HEK293 (cell line): ENCODE data around the gene GAL3ST1.

ENCODE experiments used
- CTCF ChIA-PET: fragments of 350-600 bp; formaldehyde crosslinking; extraction: SDS; loops from one replicate; lab custom pipeline; 2021; ENCODE audit warnings: antibody characterized with exemption; lab: Yijun Ruan, JAX
- POLR2A ChIA-PET: fragments of 300-600 bp; formaldehyde crosslinking; extraction: SDS; loops from one replicate; lab custom pipeline; 2020; ENCODE audit warnings: antibody characterized with exemption, inconsistent platforms; lab: Yijun Ruan, JAX
- H3K27ac ChIP-seq: fragments of 200-500 bp; sonication (Bioruptor generic); 2 replicates; pipeline ENCODE4 v1.5.1; 2014; ENCODE audit warnings: low read depth, low read length, control low read depth, inconsistent platforms; ENCODE audit errors: extremely low read depth
- H3K36me3 ChIP-seq, 2 experiments: fragments of 200-500 bp in 1 of 2; sonication (Bioruptor generic) in 1 of 2; 1 replicate in 1 of 2; 2 replicates in 1 of 2; pipeline ENCODE4 v1.5.1; 2014 to 2017; ENCODE audit warnings: inconsistent platforms in 2 of 2, low read length in 2 of 2; ENCODE audit not compliant: control insufficient read depth in 2 of 2, insufficient read depth in 1 of 2
- H3K4me1 ChIP-seq: fragments of 200-500 bp; sonication (Bioruptor generic); 2 replicates; pipeline ENCODE4 v1.5.1; 2014; ENCODE audit warnings: mild to moderate bottlenecking, low read length, inconsistent platforms; ENCODE audit not compliant: control insufficient read depth, insufficient read depth
- H3K4me3 ChIP-seq: 2 replicates; pipeline ENCODE4 v1.5.1; 2011; ENCODE audit warnings: low read depth, mild to moderate bottlenecking, control low read depth, low read length, moderate library complexity
- H3K9me3 ChIP-seq: fragments of 200-500 bp; sonication (Bioruptor generic); 2 replicates; pipeline ENCODE4 v1.5.1; 2014; ENCODE audit warnings: low read depth, low read length, inconsistent platforms; ENCODE audit not compliant: control insufficient read depth, insufficient read depth
- GFI1B ChIP-seq: fragments of 450-650 bp; formaldehyde crosslinking; IDR thresholded peaks from 2 replicates; pipeline ENCODE4 v1.5.1; 2016; ENCODE audit warnings: missing biosample characterization, missing genetic modification characterization
- KLF7 ChIP-seq: fragments of 450-650 bp; formaldehyde crosslinking; IDR thresholded peaks from 2 replicates; pipeline ENCODE4 v1.5.1; 2016; ENCODE audit warnings: missing biosample characterization, missing genetic modification characterization, borderline replicate concordance
- REPIN1 ChIP-seq: fragments of 450-650 bp; formaldehyde crosslinking; IDR thresholded peaks from 2 replicates; pipeline ENCODE4 v1.5.1; 2017; ENCODE audit warnings: missing biosample characterization, missing genetic modification characterization, low read depth
- ZBTB20 ChIP-seq: fragments of 450-650 bp; formaldehyde crosslinking; IDR thresholded peaks from 2 replicates; pipeline ENCODE4 v1.5.1; 2016; ENCODE audit warnings: missing biosample characterization, missing genetic modification characterization
- ZNF16 ChIP-seq: fragments of 450-650 bp; formaldehyde crosslinking; IDR thresholded peaks from 2 replicates; pipeline ENCODE4 v1.5.1; 2016; ENCODE audit warnings: low read depth, missing biosample characterization, missing genetic modification characterization
- ZNF221 ChIP-seq: fragments of 450-650 bp; formaldehyde crosslinking; IDR thresholded peaks from 2 replicates; pipeline ENCODE4 v1.5.1; 2017; ENCODE audit warnings: missing biosample characterization, missing genetic modification characterization, borderline replicate concordance
- ZNF311 ChIP-seq: fragments of 450-650 bp; formaldehyde crosslinking; IDR thresholded peaks from 2 replicates; pipeline ENCODE4 v1.5.1; 2017; ENCODE audit warnings: missing biosample characterization, missing genetic modification characterization, borderline replicate concordance
- ZNF324 ChIP-seq: fragments of 450-650 bp; formaldehyde crosslinking; IDR thresholded peaks from 2 replicates; pipeline ENCODE4 v1.5.1; 2016; ENCODE audit warnings: missing biosample characterization, missing genetic modification characterization
- ZNF341 ChIP-seq: fragments of 450-650 bp; formaldehyde crosslinking; IDR thresholded peaks from 2 replicates; pipeline ENCODE4; 2016; ENCODE audit warnings: low read depth, missing biosample characterization, missing genetic modification characterization
- ZNF560 ChIP-seq: fragments of 450-650 bp; formaldehyde crosslinking; IDR thresholded peaks from 2 replicates; pipeline ENCODE4 v1.5.1; 2017; ENCODE audit warnings: missing biosample characterization, missing genetic modification characterization, borderline replicate concordance
- ZNF561 ChIP-seq: fragments of 450-650 bp; IDR thresholded peaks from 2 replicates; pipeline ENCODE4 v1.5.1; 2018; ENCODE audit warnings: missing biosample characterization, missing genetic modification characterization, borderline replicate concordance
- ZNF571 ChIP-seq: fragments of 450-650 bp; formaldehyde crosslinking; IDR thresholded peaks from 2 replicates; pipeline ENCODE4 v1.5.0; 2017; ENCODE audit warnings: missing biosample characterization, missing genetic modification characterization
- ZNF76 ChIP-seq: fragments of 450-650 bp; formaldehyde crosslinking; IDR thresholded peaks from 2 replicates; pipeline ENCODE4; 2016; ENCODE audit warnings: low read depth, missing biosample characterization, missing genetic modification characterization, borderline replicate concordance
- ZNF785 ChIP-seq: fragments of 450-650 bp; formaldehyde crosslinking; IDR thresholded peaks from 2 replicates; pipeline ENCODE4 v1.5.1; 2016; ENCODE audit warnings: missing biosample characterization, missing genetic modification characterization
- ZSCAN23 ChIP-seq: fragments of 450-650 bp; formaldehyde crosslinking; IDR thresholded peaks from 2 replicates; pipeline ENCODE4 v1.5.1; 2016; ENCODE audit warnings: missing biosample characterization, missing genetic modification characterization
- TF ChIP-seq, protein P1 (sequence below): fragments of 450-650 bp; formaldehyde crosslinking; IDR thresholded peaks from 2 replicates; pipeline ENCODE4 v1.5.1; 2016; ENCODE audit warnings: missing biosample characterization, missing genetic modification characterization
- TF ChIP-seq, protein P2 (sequence below): fragments of 450-650 bp; formaldehyde crosslinking; IDR thresholded peaks from 2 replicates; pipeline ENCODE4 v1.5.1; 2016; ENCODE audit warnings: missing biosample characterization, missing genetic modification characterization, borderline replicate concordance
- TF ChIP-seq, protein P3 (sequence below): fragments of 450-650 bp; formaldehyde crosslinking; IDR thresholded peaks from 2 replicates; pipeline ENCODE4 v1.5.1; 2016; ENCODE audit warnings: missing biosample characterization, missing genetic modification characterization
- TF ChIP-seq, protein P4 (sequence below): fragments of 450-650 bp; formaldehyde crosslinking; IDR thresholded peaks from 2 replicates; pipeline ENCODE4 v1.5.1; 2016; ENCODE audit warnings: missing biosample characterization, missing genetic modification characterization
- TF ChIP-seq, protein P5 (sequence below): fragments of 450-650 bp; formaldehyde crosslinking; optimal IDR thresholded peaks from 2 replicates; pipeline ENCODE3; 2016; ENCODE audit warnings: missing biosample characterization, mild to moderate bottlenecking, missing genetic modification characterization
- TF ChIP-seq, protein P6 (sequence below): fragments of 450-650 bp; formaldehyde crosslinking; IDR thresholded peaks from 2 replicates; pipeline ENCODE4 v1.5.1; 2016; ENCODE audit warnings: missing biosample characterization, missing genetic modification characterization

The GAL3ST1 gene

DNA sequence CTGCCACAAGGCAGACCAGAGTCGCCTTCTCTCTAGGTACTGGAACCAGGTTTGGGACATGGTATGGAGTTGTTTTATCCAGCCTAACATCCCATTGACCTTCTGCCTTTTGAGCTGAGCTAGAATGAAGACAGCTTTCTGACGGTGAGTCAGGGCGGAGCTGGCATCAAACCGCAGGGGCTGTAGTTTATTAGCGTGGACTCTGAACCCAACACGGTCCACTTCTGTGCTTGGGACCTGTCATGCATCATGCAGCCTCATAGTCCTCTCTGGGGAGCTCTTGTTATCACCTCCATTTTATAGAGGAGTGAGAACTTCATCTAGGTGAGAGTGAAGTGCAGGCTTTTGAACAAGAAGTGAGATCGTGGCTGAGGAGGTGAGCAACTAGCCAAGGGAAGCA lies 8.3 kb downstream of the GAL3ST1 start:
- TF ChIP-seq ZBTB20 (tag by site-specific recombination): no peak
- no peak for TF ChIP-seq REPIN1 (tag by site-specific recombination)
- no peak for TF ChIP-seq ZSCAN23 (tag by site-specific recombination)
- TF ChIP-seq KLF7: no peak
- TF ChIP-seq GFI1B: no peak
- TF ChIP-seq, all 188 proteins: peak for 0
- POLR2A ChIA-PET: no interaction called here
- no peaks in the 10 kb centered on the region for H3K9me3 ChIP-seq
- H3K4me3 ChIP-seq: no peak overlapping the region
- CTCF ChIA-PET: interaction anchor here (0.6 to 1.0 kb wide), 3 partner anchors 40 to 247 kb away, joined by 3 to 5 read pairs (median 4); no protein-coding TSS in a partner anchor
- H3K4me1 ChIP-seq: no peaks in the 10 kb centered on the region
- no peaks in the 10 kb centered on the region for H3K36me3 ChIP-seq
- H3K27ac ChIP-seq: no peak overlapping the region

DNA sequence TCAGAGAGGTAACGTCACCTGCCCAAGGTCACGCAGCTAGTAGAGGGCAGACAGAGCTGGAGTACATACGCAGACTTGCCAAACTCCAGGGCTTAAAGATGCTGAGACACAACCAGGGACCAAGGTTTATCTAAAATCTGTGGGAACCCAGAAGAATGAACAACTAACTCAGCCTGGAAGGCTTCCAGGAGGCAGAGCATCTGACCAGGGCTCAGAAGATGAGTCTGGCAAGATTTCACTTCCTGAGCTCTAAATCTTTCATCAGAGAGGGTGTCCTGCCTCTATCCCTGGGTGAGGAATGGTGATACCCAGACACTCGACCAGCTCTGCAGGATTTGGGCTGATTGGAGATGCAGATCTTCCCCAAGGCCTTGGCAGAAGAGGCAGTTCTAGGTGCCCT lies 9.1 kb downstream of the GAL3ST1 start:
- no peaks in the 10 kb centered on the region for H3K9me3 ChIP-seq
- TF ChIP-seq, protein P1, sequence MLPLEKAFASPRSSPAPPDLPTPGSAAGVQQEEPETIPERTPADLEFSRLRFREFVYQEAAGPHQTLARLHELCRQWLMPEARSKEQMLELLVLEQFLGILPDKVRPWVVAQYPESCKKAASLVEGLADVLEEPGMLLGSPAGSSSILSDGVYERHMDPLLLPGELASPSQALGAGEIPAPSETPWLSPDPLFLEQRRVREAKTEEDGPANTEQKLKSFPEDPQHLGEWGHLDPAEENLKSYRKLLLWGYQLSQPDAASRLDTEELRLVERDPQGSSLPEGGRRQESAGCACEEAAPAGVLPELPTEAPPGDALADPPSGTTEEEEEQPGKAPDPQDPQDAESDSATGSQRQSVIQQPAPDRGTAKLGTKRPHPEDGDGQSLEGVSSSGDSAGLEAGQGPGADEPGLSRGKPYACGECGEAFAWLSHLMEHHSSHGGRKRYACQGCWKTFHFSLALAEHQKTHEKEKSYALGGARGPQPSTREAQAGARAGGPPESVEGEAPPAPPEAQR (tag by site-specific recombination): no peak
- TF ChIP-seq ZNF324 (tag by site-specific recombination) (no peak), ZNF341 (no peak), ZNF221 (tag by site-specific recombination) (no peak), REPIN1 (tag by site-specific recombination) (no peak), ZNF785 (no peak)
- TF ChIP-seq, protein P2, sequence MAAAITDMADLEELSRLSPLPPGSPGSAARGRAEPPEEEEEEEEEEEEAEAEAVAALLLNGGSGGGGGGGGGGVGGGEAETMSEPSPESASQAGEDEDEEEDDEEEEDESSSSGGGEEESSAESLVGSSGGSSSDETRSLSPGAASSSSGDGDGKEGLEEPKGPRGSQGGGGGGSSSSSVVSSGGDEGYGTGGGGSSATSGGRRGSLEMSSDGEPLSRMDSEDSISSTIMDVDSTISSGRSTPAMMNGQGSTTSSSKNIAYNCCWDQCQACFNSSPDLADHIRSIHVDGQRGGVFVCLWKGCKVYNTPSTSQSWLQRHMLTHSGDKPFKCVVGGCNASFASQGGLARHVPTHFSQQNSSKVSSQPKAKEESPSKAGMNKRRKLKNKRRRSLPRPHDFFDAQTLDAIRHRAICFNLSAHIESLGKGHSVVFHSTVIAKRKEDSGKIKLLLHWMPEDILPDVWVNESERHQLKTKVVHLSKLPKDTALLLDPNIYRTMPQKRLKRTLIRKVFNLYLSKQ (tag by site-specific recombination): no peak
- TF ChIP-seq, all 188 proteins: peak for 0
- H3K36me3 ChIP-seq: no peaks in the 10 kb centered on the region
- CTCF ChIA-PET: interaction anchor here (0.6 to 1.3 kb wide), 3 partner anchors 145 to 355 kb away, joined by 3 to 4 read pairs (median 4); no protein-coding TSS in a partner anchor
- H3K4me3 ChIP-seq: no peak overlapping the region
- no peak overlapping the region for H3K27ac ChIP-seq
- H3K4me1 ChIP-seq: no peaks in the 10 kb centered on the region
- POLR2A ChIA-PET: no interaction called here

DNA sequence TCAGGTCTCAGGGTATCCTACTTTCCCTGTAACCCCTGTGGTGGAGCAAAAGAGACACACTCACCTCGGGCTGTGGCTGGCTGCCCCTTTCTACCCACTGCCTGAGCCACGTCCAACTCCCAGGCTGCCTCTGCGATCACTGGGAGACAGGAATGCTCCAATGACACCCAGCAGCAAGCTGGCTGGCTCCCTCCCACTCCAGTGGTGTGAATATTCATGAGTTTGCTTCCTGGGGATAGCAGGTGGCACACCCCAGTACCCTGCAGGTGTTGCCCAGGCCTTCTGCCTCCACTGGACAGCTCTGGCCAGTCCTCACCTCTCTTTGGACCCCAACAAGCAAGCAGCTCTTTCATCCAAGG lies 9.7 kb downstream of the GAL3ST1 start:
- ChIA-PET POLR2A (no interaction called here), CTCF (interaction anchor here (1.3 kb wide), 1 partner anchor 191 kb away, joined by 4 read pairs; no protein-coding TSS in a partner anchor)
- Histone ChIP-seq H3K27ac (no peak overlapping the region), H3K36me3 (no peaks in the 10 kb centered on the region), H3K4me3 (no peak overlapping the region), H3K9me3 (no peaks in the 10 kb centered on the region), H3K4me1 (no peaks in the 10 kb centered on the region)
- TF ChIP-seq ZNF16 (no peak), ZNF560 (tag by site-specific recombination) (no peak), ZSCAN23 (tag by site-specific recombination) (no peak), ZNF76 (tag by site-specific recombination) (no peak), ZNF311 (tag by site-specific recombination) (no peak), ZNF571 (tag by site-specific recombination) (no peak), ZNF561 (tag by site-specific recombination) (no peak)
- TF ChIP-seq, protein P3, sequence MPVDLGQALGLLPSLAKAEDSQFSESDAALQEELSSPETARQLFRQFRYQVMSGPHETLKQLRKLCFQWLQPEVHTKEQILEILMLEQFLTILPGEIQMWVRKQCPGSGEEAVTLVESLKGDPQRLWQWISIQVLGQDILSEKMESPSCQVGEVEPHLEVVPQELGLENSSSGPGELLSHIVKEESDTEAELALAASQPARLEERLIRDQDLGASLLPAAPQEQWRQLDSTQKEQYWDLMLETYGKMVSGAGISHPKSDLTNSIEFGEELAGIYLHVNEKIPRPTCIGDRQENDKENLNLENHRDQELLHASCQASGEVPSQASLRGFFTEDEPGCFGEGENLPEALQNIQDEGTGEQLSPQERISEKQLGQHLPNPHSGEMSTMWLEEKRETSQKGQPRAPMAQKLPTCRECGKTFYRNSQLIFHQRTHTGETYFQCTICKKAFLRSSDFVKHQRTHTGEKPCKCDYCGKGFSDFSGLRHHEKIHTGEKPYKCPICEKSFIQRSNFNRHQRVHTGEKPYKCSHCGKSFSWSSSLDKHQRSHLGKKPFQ: no peak
- TF ChIP-seq, protein P4, sequence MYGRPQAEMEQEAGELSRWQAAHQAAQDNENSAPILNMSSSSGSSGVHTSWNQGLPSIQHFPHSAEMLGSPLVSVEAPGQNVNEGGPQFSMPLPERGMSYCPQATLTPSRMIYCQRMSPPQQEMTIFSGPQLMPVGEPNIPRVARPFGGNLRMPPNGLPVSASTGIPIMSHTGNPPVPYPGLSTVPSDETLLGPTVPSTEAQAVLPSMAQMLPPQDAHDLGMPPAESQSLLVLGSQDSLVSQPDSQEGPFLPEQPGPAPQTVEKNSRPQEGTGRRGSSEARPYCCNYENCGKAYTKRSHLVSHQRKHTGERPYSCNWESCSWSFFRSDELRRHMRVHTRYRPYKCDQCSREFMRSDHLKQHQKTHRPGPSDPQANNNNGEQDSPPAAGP (tag by site-specific recombination): no peak
- TF ChIP-seq, protein P5, sequence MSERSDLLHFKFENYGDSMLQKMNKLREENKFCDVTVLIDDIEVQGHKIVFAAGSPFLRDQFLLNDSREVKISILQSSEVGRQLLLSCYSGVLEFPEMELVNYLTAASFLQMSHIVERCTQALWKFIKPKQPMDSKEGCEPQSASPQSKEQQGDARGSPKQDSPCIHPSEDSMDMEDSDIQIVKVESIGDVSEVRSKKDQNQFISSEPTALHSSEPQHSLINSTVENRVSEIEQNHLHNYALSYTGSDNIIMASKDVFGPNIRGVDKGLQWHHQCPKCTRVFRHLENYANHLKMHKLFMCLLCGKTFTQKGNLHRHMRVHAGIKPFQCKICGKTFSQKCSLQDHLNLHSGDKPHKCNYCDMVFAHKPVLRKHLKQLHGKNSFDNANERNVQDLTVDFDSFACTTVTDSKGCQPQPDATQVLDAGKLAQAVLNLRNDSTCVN: no peak
- TF ChIP-seq, protein P6, sequence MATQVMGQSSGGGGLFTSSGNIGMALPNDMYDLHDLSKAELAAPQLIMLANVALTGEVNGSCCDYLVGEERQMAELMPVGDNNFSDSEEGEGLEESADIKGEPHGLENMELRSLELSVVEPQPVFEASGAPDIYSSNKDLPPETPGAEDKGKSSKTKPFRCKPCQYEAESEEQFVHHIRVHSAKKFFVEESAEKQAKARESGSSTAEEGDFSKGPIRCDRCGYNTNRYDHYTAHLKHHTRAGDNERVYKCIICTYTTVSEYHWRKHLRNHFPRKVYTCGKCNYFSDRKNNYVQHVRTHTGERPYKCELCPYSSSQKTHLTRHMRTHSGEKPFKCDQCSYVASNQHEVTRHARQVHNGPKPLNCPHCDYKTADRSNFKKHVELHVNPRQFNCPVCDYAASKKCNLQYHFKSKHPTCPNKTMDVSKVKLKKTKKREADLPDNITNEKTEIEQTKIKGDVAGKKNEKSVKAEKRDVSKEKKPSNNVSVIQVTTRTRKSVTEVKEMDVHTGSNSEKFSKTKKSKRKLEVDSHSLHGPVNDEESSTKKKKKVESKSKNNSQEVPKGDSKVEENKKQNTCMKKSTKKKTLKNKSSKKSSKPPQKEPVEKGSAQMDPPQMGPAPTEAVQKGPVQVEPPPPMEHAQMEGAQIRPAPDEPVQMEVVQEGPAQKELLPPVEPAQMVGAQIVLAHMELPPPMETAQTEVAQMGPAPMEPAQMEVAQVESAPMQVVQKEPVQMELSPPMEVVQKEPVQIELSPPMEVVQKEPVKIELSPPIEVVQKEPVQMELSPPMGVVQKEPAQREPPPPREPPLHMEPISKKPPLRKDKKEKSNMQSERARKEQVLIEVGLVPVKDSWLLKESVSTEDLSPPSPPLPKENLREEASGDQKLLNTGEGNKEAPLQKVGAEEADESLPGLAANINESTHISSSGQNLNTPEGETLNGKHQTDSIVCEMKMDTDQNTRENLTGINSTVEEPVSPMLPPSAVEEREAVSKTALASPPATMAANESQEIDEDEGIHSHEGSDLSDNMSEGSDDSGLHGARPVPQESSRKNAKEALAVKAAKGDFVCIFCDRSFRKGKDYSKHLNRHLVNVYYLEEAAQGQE (tag by site-specific recombination): no peak
